ENCODE results near the gene HGD. TPM values are rescaled to one million over a fixed set of nuclear protein-coding genes. Genes with fewer than 3 reads are reported as not detected.

HGD gene
- total and polyA plus RNA-seq, 2 experiments from 2014 or later: not detected

GRCh38 chr3:120661945-120662344 lies 20.1 kb downstream of the HGD start:
- no peak for DNase-seq (ENCODE audit: low read depth in 1 of 2, low spot score in 1 of 2)

DNA sequence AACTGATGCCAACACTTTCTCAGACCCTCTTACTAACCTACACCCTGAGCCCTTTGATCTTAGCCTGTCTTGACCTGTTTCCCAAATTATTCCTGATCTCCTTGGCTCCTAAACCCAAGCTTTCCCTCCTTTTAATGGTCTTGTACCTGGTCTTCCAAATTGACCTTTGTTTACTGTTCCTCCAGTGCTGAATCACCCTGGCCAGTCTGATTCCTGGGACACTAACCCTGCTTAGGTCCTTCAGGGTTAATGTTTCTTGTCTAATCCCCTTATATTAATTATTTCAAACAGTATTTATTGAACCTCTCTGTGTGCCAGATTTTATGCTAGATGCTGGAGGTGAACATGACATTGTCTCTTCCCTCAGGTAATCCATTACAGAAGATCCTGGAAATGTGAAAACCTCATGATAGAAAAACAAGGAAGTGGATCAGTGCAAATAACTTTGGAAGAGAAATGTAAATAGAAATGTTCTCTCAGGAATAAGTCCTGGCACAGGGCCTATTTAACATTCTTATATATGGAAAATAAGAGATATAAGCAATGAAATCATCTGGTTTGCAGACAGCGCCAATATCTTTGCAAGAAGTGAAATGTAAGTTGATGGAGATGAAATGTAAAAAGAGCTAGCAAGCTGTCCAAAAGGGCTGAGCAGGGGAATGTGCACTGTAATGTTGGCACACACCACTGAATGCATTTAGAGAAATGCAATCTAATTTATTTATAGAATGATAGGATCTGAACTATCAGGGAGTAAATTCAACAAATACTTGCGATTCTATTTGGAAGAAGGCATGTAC lies 20.7 kb downstream of the HGD start:
- TF ChIP-seq CTCF (IDR thresholded peaks at IDR 0.05; ENCODE audit: low read depth, low read length): no peak
- no peaks in the 10 kb centered on the region for H3K36me3 ChIP-seq
- H3K27ac ChIP-seq: no peak overlapping the region
- no peaks in the 10 kb centered on the region for H3K4me1 ChIP-seq (ENCODE audit: low read depth)
- no peaks in the 10 kb centered on the region for H3K27me3 ChIP-seq
- DNase-seq (ENCODE audit: low read depth in 1 of 2, low spot score in 1 of 2): peak in 1 of 2 donors; percentile 37
- no peaks in the 10 kb centered on the region for H3K9me3 ChIP-seq (ENCODE audit: low read depth)
- H3K4me3 ChIP-seq: no peak overlapping the region

More at GRCh38 chr3:120661945-120662344, 20.1 kb downstream of the HGD start:
- H3K36me3 ChIP-seq: no peaks in the 10 kb centered on the region
- no peaks in the 10 kb centered on the region for H3K27me3 ChIP-seq
- no peak overlapping the region for H3K4me3 ChIP-seq
- H3K27ac ChIP-seq: no peak overlapping the region
- TF ChIP-seq CTCF (IDR thresholded peaks at IDR 0.05; ENCODE audit: low read depth, low read length): no peak
- H3K9me3 ChIP-seq (ENCODE audit: low read depth): no peaks in the 10 kb centered on the region
- H3K4me1 ChIP-seq (ENCODE audit: low read depth): no peaks in the 10 kb centered on the region

- no peak overlapping the region for H3K27ac ChIP-seq
- H3K9me3 ChIP-seq (ENCODE audit: low read depth): no peaks in the 10 kb centered on the region
- H3K4me1 ChIP-seq (ENCODE audit: low read depth): no peaks in the 10 kb centered on the region
- TF ChIP-seq CTCF (IDR thresholded peaks at IDR 0.05; ENCODE audit: low read depth, low read length): no peak
- DNase-seq (ENCODE audit: low read depth in 1 of 2, low spot score in 1 of 2): no peak
- no peak overlapping the region for H3K4me3 ChIP-seq
- H3K36me3 ChIP-seq: no peaks in the 10 kb centered on the region
- H3K27me3 ChIP-seq: no peaks in the 10 kb centered on the region
These were observed 22.2 kb downstream of the HGD start for GRCh38 chr3:120659834-120660233.

DNA sequence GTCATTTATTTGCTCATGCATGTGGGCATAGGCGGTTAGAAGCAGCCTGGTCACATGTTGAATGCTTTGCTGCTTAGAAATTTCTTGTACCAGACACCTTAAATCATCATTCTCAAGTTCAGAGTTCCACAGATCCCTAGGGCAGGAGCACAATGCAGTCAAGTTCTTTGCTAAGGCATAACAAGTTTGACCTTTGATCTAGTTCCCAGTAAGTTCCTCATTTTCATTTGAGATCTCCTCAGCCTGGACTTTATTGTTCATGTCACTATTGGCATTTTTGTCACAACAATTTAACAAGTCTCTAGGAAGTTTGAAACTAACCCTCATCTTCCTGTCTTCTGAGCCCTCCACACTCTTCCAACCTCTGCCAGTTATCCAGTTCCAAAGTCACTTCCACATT lies 22.8 kb downstream of the HGD start:
- Histone ChIP-seq H3K27ac (no peak overlapping the region), H3K27me3 (no peaks in the 10 kb centered on the region), H3K36me3 (no peaks in the 10 kb centered on the region), H3K9me3 (ENCODE audit: low read depth) (no peaks in the 10 kb centered on the region), H3K4me3 (no peak overlapping the region), H3K4me1 (ENCODE audit: low read depth) (no peaks in the 10 kb centered on the region)
- DNase-seq (ENCODE audit: low read depth in 1 of 2, low spot score in 1 of 2): no peak
- TF ChIP-seq CTCF (IDR thresholded peaks at IDR 0.05; ENCODE audit: low read depth, low read length): no peak

DNA sequence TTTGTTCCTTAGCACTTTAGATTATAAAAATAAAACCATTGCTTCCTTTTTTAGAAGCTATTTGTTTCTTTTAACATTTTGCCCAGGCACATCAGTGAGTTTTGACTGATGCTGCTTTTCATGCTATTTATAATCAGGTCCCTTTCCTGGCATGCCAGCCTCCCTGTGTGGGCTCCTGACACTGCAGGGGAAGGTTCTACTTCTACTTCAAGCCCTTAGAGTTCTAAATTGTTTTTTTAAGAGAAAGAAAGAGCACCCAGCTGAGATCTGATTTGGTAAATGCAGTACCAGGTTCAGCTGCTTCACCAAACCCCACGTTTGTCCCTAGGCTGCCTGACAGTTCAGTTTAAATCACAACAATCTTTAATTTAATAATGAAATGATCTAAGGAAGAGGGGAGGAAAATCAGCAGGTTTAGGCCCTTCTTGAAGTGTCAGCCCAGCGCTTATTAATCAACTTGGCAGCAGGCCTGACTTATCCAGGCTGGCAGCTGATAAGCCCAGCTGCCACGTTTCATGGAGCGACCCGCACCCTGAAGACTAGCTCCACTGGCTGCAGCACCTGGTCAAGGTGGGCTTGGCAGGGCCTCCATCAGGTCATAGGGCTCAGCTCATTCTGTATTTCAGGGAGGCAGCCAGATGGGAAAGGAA lies 29.0 kb downstream of the HGD start:
- TF ChIP-seq CTCF (IDR thresholded peaks at IDR 0.05; ENCODE audit: low read depth, low read length): no peak
- no peaks in the 10 kb centered on the region for H3K9me3 ChIP-seq (ENCODE audit: low read depth)
- no peak overlapping the region for H3K4me3 ChIP-seq
- peak overlapping the region; percentile 82 for H3K27ac ChIP-seq
- peaks cover 17% of the 10 kb centered on the region for H3K4me1 ChIP-seq (ENCODE audit: low read depth)
- no peaks in the 10 kb centered on the region for H3K36me3 ChIP-seq
- H3K27me3 ChIP-seq: no peaks in the 10 kb centered on the region
- peak in 1 of 2 donors; percentile 22 for DNase-seq (ENCODE audit: low read depth in 1 of 2, low spot score in 1 of 2)

Measured in cardiac muscle cell (in vitro differentiated cells and primary cell).